Measurements from ENCODE around the gene FREY1. TPM values are rescaled to one million over a fixed set of nuclear protein-coding genes. Genes with fewer than 3 reads are reported as not detected.

The FREY1 gene
- total and polyA plus RNA-seq, 2 of the 13 experiments (the other 11 are each of a cell fraction or from before 2014, with no cell fraction given): 0.44 to 0.73 TPM

DNA sequence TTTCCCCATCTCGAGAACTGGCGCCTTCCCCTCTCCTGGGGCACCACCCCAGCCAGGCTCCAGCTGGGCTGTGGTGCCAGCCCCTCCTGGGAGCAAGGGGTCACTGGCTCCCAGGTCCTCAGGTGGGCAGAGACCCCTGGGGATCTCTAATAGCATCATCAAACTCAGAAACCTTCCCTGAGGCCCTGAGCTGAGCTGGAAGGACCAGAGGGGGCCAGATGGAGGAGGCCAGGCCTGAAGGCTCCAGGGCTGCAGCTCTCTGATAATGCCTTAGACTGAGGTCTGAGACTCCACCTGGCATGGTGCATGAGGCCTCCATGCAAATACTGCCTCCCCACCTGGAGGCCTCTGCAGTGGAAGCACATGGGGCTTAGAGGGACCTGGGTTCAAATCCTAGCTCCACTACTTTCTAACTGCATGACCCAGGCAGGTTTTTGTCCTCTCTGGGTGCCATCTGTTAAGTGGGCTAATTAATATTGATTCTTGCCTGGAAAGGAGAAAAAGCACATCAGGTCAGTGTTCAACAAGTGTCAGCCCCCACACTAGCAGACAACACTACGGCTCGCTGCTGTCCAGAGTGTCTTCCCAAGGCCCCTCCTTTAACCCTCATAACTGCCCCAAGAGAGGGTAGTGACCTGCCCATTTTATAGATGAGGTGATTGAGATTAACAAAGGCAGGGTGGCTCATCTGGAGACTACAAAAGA, 20.1 kb downstream of the FREY1 start:
- no peak for FAIRE-seq
- BruUV-seq (replicated peaks): no TSS peak
- in situ Hi-C loops (cut with HindIII; ENCODE audit: extremely low pct_ligation_motif_present, low pct_unique_long_range_greater_than_20kb): no loop called here

DNA sequence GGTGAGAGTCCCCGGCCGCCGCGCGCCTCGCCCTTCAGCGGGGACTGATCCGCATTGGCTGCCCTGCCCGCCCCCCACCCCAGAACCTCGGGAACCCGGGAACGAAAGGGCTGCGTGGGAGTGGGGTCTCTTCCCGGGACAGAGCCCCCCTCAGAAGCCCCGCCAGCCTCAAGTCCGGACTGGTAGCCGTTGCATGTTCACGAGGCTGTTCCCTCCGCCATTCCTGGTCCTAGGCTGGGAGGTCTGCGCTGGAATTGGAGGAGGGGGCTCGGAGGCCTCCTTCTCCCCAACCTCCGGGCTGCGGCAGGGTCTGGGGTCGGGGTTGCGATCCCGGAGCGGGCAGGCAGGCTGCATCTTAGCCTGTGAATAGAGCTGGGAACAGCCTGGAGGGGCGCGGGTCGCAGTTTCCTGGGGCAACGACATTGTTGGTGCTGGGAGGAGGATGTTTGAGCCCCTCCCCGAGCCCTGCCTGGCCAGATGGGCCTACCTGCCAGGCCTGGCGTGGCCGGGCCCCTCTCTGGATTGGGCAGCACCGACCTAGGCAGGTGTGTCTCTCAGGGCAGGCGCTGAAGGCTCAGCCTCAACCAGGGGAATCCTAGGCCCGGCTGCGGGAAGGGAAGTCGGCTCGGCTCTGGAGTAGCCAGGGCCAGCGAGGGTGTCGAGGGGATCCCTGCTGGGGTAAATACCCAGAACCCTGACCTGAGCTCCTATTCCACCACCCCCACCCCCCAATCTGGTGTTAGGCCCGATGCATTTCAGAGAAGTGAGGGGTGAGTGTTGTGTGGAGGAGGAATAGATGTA, 20.9 kb downstream of the FREY1 start:
- H3K36me3 ChIP-seq (replicated peaks in 1 of 2; ENCODE audit: control insufficient read depth in 1 of 2, insufficient read depth in 2 of 2, low read length in 2 of 2): peaks cover 0 to under 1% of the 10 kb centered on the region in 2 experiments; a peak in 1 of 5 replicates
- H3K4me3 ChIP-seq (replicated peaks in 1 of 3; ENCODE audit: insufficient read depth in 1 of 3, low read depth in 2 of 3, low read length in 3 of 3): peak overlapping the region; percentile 52 to 71 (median 61); a peak in 5 of 6 replicates
- in situ Hi-C loops (cut with HindIII; ENCODE audit: extremely low pct_ligation_motif_present, low pct_unique_long_range_greater_than_20kb) (no loop called here), intact Hi-C loops (cut with micrococcal nuclease; ENCODE audit: unreplicated experiment) (no loop called here)
- FAIRE-seq: no peak
- no peak overlapping the region for H2AFZ ChIP-seq (ENCODE audit: low read length)
- ChIA-PET CTCF (ENCODE audit: low intra/inter-chr PET ratio, low total read pairs) (no interaction called here), POLR2A (no interaction called here)
- no peaks in the 10 kb centered on the region for H3K79me2 ChIP-seq (ENCODE audit: insufficient read depth, low read length)
- H3K4me1 ChIP-seq (ENCODE audit: insufficient read depth, low read length): no peaks in the 10 kb centered on the region
- no peak overlapping the region for H3K9ac ChIP-seq (ENCODE audit: insufficient read depth, low read depth, low read length)
- no peak for DNase-seq (ENCODE audit: low spot score)
- no peak overlapping the region for H3K27ac ChIP-seq (ENCODE audit: extremely low read length, insufficient read depth, low read length)
- WGBS (ENCODE audit: low lambda C conversion rate): 57% methylated on average over 17 of the region's 43 CpGs
- H3K27me3 ChIP-seq (ENCODE audit: control insufficient read depth in 1 of 2, insufficient read depth in 2 of 2, low read length in 2 of 2): no peaks in the 10 kb centered on the region; a peak in 2 of 5 replicates
- TF ChIP-seq ZNF816 (CRISPR knock-in tag; IDR thresholded peaks at IDR 0.05; ENCODE audit: borderline replicate concordance): 0 out of 2 replicates have a peak, but pooled peaks have one; percentile 1
- TF ChIP-seq, protein P1, sequence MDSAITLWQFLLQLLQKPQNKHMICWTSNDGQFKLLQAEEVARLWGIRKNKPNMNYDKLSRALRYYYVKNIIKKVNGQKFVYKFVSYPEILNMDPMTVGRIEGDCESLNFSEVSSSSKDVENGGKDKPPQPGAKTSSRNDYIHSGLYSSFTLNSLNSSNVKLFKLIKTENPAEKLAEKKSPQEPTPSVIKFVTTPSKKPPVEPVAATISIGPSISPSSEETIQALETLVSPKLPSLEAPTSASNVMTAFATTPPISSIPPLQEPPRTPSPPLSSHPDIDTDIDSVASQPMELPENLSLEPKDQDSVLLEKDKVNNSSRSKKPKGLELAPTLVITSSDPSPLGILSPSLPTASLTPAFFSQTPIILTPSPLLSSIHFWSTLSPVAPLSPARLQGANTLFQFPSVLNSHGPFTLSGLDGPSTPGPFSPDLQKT (CRISPR knock-in tag; IDR thresholded peaks at IDR 0.05; ENCODE audit: borderline replicate concordance): no peak
- peak; percentile 14 for ATAC-seq
- H3K9me3 ChIP-seq (ENCODE audit: low read length): no peaks in the 10 kb centered on the region
- H3K4me2 ChIP-seq (ENCODE audit: low read depth, low read length): peak overlapping the region; percentile 65
- H4K20me1 ChIP-seq (ENCODE audit: insufficient read depth, low read length): peaks cover 12% of the 10 kb centered on the region; the same call in 1 of the 2 replicates
- no TSS peak for BruUV-seq (replicated peaks)

More for the DNA sequence above, 20.1 kb downstream of the FREY1 start:
- Histone ChIP-seq H3K9ac (ENCODE audit: insufficient read depth, low read depth, low read length) (no peak overlapping the region), H3K36me3 (replicated peaks in 1 of 2; ENCODE audit: control insufficient read depth in 1 of 2, insufficient read depth in 2 of 2, low read length in 2 of 2) (no peaks in the 10 kb centered on the region), H3K4me1 (ENCODE audit: insufficient read depth, low read length) (no peaks in the 10 kb centered on the region), H4K20me1 (ENCODE audit: insufficient read depth, low read length) (peaks cover 12% of the 10 kb centered on the region; the same call in 1 of the 2 replicates), H3K4me2 (ENCODE audit: low read depth, low read length) (no peak overlapping the region), H2AFZ (ENCODE audit: low read length) (no peak overlapping the region), H3K4me3 (replicated peaks in 1 of 3; ENCODE audit: insufficient read depth in 1 of 3, low read depth in 2 of 3, low read length in 3 of 3) (no peak overlapping the region), H3K79me2 (ENCODE audit: insufficient read depth, low read length) (no peaks in the 10 kb centered on the region), H3K9me3 (ENCODE audit: low read length) (no peaks in the 10 kb centered on the region), H3K27me3 (ENCODE audit: control insufficient read depth in 1 of 2, insufficient read depth in 2 of 2, low read length in 2 of 2) (no peaks in the 10 kb centered on the region; a peak in 2 of 5 replicates), H3K27ac (ENCODE audit: extremely low read length, insufficient read depth, low read length) (no peak overlapping the region)
- no peak for TF ChIP-seq ZNF232 (CRISPR knock-in tag; IDR thresholded peaks at IDR 0.05; ENCODE audit: borderline replicate concordance)
- no peak for TF ChIP-seq ZNF3 (CRISPR knock-in tag; IDR thresholded peaks at IDR 0.05)
- no peak for ATAC-seq
- no peak for DNase-seq (ENCODE audit: low spot score)
- WGBS (ENCODE audit: low lambda C conversion rate): 70% methylated on average over 2 of the region's 4 CpGs
- CTCF ChIA-PET (ENCODE audit: low intra/inter-chr PET ratio, low total read pairs): no interaction called here
- POLR2A ChIA-PET: no interaction called here
- intact Hi-C loops (cut with micrococcal nuclease; ENCODE audit: unreplicated experiment): loop anchor here (1.0 kb wide), 1 partner anchor 31 kb away; no protein-coding TSS in a partner anchor
